Left colon (tissue), 2 donors: ENCODE data around the gene CRY2. TPM values are rescaled to one million over a fixed set of nuclear protein-coding genes. Genes with fewer than 3 reads are reported as not detected.
A peak's percentile ranks its signal among the peaks of the same experiment; 100 is the strongest.

ENCODE experiments used
- ATAC-seq: fragments of 200-7000 bp; cut with Tn5 transposase; one replicate; pipeline ENCODE4 v1.9.1; 2020; ENCODE audit warnings: mild to moderate bottlenecking, moderate library complexity
- DNase-seq, 2 donors: peaks; one replicate each; pipeline ENCODE4 v3.0.0-alpha.2; 2020
- intact Hi-C, 2 donors: fragments of 100-400 bp; cut with DNase I in 1 of 2; cut with micrococcal nuclease in 1 of 2; formaldehyde crosslinking; loops; one replicate each; pipeline versions ENCODE4 v1.11.2 to v1.14.0; 2022; cut with DNase I, micrococcal nuclease
- total RNA-seq, 2 donors: library from RNA; stranded (reverse); fragmentation: NEBNext Ultra II Directional; extraction: Animal tissue kit (Norgen Biotek cat#: 25700); gene quantifications; one replicate each; pipeline ENCODE4 v1.2.1, GENCODE V29; 2021
- donor health status: DM: no; HTN: no; CAD: no.
- donor health status: DM: yes; HTN: yes; CAD: no.

CRY2 gene
- total RNA-seq, 2 donors from 2014 or later: 25.6 to 31.3 TPM

DNA sequence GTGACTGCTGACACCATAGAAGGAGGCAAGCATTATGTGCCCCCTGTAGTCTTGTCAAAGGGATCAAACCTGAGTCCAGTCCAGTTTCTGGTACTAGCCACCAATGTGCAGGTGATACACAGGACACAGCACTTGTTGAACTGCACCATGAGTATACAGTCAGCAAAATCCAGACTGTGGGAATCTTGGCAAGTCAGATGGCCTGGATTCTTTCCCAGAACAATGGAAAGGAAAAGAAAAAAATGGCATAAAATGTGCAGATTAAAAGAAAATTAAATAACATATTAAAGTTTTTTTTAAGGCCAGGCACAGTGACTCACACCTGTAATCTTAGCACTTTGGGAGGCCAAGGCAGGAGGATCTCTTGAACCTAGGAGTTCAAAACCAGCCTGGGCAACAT is 16.8 kb downstream of the CRY2 start:
- no peak for DNase-seq
- intact Hi-C loops: no loop called here
- no peak for ATAC-seq

DNA sequence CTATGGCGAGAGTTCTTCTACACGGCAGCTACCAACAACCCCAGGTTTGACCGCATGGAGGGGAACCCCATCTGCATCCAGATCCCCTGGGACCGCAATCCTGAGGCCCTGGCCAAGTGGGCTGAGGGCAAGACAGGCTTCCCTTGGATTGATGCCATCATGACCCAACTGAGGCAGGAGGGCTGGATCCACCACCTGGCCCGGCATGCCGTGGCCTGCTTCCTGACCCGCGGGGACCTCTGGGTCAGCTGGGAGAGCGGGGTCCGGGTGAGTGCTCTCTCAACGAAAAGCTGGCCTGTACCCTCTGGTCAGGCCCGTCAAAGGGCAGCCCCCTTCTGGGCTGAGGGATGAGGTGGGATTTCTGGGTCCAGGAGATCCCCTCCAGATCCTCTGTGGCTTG is 22.3 kb downstream of the CRY2 start:
- ATAC-seq (no peak), DNase-seq (no peak)
- intact Hi-C loops: no loop called here

DNA sequence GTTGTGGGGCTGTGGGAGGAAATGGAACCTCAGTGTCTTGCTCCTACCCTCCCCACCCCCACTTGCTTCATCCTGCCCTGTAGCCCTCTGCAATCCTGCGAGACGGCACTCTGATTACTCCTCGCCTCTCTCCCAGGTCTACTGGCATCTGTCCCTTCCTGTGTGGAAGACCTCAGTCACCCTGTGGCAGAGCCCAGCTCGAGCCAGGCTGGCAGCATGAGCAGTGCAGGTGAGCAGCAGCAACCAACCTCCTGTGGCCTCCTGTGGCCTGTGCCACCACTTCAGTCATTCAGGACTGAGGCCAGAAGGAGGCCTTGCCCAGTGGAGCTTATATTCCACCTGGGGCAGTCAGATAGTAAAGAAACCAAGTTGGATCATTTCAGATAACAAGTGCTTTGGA is 23.4 kb downstream of the CRY2 start:
- DNase-seq (no peak), ATAC-seq (no peak)
- intact Hi-C loops: no loop called here

DNA sequence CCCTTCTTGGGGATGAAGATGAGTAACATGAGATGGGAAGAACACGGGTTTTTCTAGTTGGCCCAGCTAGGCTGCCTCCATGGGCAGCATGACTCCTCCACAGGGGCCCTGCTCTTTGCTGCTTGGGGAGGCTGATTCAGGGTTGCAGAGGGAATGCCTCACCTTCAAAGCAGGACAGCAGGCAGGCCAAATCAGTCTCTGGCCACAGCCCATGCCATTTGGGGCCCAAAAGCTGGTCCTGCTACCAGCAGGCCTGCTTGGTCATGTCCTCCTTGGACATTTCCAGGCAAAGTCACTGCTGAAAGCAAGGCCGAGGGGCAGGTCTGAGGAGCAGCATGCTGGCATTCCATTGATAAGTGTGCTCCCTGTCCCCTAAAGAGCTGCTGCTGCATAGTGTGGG is 24.4 kb downstream of the CRY2 start:
- DNase-seq: no peak
- intact Hi-C loops: no loop called here
- no peak for ATAC-seq

DNA sequence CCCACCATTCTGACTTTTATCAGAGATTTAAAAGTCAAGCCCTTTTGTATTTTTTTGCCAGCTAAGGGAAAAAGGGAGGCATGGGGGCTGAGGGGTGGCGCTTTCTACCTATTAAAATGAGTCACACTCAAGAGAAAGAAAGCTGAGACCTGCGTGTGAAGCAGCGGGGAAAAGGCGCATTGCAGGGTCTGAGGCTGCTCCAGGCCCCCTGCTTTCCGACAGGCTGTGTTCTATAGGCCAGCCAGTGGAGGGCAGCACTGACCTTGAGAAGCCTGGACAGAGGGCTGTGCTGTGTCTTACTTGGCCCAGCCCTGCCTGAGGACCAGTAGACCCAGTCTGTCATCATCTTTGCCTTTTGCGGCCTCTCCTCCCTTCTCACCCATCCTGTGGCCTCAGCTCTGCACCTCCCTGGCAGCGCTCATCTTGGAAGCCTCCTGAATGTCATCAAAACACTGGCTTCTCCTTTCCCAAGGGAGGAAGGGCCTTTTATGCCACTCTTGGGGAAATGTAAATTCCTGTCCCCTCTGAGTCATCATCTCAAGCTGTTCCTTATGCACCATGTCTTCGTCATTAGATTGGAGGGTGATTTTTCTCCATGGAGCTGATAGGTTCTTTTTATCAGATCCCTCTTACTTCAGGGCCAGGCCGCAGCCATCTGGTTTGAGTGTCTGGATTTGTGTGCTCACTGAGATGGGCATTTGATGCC is 25.5 kb downstream of the CRY2 start:
- DNase-seq: peak in 1 of 2 donors; percentile 27
- ATAC-seq: peak; percentile 81
- intact Hi-C loops: no loop called here

DNA sequence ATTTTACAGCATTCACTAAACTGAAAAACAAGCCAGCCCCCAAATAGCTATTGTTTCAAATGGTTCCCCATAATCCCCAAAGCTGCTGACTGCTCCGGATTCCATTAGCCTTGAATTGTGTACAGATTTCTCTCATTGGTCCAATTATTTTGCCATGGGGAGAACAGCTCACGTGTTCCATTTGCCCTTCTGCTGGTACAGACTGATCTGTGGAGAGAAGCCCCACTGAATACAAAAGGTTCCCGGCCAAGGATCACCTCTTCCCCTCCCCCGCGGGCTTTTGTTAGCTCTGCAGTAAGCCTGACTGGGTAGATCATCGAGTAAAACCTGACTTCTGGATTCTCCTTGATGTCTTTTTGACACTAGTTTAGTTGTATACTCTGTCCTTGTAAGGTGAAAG is 29.1 kb downstream of the CRY2 start:
- intact Hi-C loops: no loop called here
- no peak for DNase-seq
- no peak for ATAC-seq

DNA sequence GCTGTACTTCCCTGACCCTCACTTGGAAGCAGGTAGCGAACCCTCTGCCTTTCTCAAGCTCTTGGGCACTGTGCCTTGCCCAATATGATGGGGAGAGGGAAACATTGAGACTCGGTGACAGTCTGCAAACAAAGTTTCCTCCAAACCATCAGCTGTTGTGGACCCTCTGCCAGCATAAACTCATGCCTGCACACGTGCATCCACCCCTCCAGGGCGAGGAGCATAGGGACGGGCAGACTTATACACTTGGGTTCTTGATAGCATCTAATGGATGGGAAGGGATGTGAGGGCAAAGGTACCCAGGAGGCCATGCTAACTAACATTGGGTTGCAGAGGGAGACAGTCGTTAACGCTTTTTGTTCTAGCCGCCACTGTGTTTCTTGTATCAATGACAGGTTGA is 29.9 kb downstream of the CRY2 start:
- intact Hi-C loops: no loop called here
- DNase-seq: no peak
- no peak for ATAC-seq

DNA sequence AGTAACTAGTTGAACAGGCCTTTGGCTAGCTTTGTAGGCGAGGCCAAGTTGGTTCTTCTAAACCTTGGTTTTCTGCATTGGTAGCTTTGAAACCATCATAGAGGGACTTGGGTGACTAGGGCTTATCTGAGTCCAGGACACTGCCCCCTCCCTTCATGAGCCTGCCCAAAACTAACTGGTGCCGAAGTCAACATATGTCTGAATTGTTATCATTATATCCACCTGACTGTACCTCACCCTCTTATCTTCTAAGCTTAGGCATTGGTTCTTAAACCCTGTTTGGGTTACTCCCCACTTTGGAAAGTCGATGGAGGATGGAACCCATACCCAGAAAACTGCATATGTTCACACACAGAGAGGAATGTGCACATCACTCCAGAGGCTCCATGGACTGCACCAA is 30.6 kb downstream of the CRY2 start:
- intact Hi-C loops: no loop called here
- DNase-seq (no peak), ATAC-seq (no peak)

DNA sequence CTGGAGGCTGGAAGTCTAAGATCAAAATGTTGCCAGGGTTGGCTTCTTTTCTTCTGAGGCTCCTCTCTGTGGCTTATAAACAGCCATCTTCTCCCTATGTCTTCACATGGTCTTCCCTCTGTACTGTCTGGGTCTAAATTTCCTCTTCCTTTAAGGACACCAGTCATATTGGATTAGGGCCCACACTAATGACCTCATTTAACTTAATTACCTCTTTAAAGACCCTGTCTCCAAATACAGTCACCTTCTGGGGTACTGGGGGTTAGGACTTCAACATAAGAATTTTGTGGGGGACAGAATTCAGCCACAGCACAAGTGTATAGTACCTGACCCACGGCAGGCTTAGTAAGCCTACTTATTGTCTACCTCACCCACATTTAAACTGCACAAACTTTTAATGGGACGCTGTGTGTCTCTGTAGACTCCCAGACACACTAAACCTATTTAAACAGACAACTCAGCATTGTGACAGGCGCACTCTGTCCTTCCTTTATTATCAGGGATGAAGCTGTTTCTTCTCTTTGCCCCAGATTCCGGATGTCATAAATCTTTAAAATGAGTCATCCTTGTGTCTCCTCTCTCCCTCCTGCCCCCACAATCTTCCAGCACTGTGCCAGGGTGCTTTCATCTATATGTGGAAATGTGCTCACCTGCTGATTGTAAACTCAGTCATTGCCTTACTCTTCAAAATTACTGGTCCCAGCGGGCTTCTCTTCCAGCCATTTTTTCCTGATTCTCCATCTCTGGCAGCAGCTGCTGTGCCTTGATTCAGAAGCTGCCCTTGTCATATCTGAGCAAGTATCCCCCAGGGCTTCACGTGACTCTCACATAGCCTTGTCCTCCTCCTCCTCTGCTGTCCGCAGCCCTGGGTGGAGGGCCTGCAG is 32.8 kb downstream of the CRY2 start:
- intact Hi-C loops: no loop called here
- ATAC-seq (no peak), DNase-seq (no peak)

DNA sequence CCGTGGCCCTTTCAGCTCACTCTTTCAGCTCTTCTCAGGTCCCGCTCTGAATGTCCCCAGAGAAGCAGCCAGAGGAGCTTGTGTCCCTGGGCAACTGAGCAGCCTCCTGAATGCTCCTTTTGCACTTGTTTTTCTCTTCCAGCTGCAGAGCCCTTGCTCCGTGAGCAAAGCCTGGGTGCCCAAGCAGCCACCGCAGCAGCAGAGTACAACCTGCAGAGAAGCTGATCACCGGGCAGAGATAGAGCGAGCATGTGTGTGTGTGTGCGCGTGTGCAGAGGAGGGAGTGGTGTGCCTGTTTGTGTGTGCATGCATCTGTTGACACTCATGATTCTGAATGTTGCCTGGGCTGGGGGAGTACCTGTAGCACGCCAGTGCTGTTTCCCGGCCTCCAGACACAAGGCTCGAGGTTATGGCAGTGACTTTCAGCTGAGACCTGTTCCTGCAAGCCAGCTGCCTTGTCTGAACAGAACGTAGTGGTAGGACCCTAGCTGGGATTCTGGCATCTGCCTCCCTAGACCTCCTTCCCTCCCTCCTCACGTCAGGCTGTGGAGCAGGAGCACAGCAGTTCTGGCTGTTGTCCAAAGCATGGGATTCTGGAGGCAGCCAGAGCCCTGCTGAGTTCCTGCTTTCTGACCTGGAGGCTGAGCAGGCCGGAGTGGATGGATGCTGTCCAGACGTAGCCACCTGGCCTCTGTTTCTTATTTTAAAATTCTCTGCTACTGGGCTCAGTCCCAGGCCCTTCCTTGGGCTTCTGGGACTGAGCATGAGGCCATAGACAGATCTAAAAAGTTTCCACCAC is 33.7 kb downstream of the CRY2 start:
- intact Hi-C loops: no loop called here
- ATAC-seq: no peak
- DNase-seq: no peak

DNA sequence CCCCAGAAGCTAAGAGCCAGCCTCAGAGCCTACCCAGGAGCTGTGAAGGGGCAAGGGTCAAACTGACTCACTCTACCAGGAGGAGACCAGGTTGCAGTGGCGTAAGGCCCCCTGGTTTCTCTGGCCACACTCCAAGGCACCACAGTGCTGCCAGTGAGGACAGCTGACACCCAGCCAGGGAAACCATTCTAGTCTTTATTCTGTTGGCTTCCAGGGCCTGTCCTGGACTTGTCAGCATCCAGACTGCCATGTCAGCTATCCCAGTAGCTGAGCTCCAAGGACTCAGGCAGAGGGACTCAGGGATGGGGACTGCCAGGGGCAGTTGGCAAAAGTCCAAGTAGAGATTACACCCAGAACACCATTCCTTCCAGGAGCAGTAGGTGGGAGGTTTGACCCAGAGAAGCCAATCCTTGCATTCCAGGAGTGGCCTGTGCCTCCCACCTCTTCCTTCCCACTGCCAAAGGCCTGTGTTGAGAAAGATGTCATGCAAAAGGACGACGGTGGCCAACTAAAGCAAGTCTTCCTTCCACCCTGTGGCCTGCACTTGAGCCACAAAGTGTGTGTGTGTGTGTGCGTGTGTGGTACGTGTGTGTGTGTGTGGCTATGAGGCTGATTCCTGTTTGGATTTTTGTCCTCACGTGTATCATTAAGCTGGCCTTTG is 34.6 kb downstream of the CRY2 start:
- intact Hi-C loops: no loop called here
- no peak for ATAC-seq
- DNase-seq: no peak

DNA sequence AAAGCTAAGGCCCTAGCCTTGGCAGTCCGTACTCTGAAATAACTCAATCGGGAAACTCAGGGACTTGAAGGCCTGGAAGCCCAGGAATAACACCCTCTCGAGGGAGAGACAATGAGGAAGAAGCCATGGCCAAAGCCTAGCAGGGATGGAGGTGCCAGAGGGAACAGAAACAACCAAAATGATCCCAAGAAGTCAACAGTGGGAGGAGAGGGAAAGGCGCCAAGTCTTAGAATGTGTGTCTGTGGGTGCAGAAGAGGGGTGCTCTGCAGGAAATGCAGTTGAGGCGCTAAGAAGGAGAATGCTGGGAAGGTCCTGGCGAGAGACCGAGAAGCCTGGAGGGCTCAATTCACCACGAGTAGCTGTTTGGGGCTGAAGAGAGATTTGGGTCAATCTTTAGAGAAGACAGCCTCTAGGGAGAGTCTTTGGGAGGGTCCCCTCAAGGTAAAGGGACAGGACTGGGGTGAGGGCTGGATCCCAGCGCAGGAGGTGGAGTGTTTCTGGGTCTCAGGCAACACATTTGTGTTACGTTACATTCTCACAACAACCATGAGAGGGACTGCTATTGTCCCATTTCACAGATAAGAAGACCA is 37.4 kb downstream of the CRY2 start:
- no peak for ATAC-seq
- intact Hi-C loops: no loop called here
- DNase-seq: no peak

DNA sequence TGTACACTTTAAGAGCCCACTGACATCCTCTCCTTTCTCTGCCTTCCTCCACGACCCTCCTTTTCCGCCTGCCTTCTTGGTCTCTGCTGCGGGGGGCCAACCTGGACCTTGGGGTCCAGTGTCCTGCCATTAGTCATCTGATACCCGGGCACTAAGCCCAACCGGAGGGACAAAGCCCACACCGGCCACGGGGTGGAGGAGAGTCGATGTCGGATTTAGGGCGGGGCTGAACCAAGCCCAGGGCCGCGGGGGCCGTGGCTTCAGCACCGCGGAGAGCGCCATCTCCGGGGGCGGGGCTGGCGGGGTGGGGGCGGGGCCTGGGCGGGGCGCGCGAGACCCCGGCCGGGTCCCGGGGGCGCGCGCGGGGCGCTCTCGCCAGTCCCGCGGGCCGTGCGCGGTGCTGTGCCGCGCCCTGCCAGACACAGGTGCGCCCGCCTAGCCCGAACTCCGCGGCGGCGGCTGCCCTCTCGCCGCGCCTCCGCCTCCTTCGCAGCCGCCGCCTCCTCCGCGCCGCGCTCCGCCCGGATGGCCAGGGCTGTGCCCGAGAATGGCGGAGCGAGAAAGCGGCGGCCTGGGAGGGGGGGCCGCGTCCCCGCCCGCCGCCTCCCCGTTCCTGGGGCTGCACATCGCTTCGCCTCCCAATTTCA is 38.1 kb downstream of the CRY2 start, which contains the start of gene MAPK8IP1:
Gene MAPK8IP1, plus strand, starts transcription at position 378 of the 647 bp plus-strand sequence. Its CDS starts 170 bp downstream, at position 548.
- DNase-seq: peak in 1 of 2 donors; percentile 65
- ATAC-seq: peak; percentile 87
- intact Hi-C loops: no loop called here

DNA sequence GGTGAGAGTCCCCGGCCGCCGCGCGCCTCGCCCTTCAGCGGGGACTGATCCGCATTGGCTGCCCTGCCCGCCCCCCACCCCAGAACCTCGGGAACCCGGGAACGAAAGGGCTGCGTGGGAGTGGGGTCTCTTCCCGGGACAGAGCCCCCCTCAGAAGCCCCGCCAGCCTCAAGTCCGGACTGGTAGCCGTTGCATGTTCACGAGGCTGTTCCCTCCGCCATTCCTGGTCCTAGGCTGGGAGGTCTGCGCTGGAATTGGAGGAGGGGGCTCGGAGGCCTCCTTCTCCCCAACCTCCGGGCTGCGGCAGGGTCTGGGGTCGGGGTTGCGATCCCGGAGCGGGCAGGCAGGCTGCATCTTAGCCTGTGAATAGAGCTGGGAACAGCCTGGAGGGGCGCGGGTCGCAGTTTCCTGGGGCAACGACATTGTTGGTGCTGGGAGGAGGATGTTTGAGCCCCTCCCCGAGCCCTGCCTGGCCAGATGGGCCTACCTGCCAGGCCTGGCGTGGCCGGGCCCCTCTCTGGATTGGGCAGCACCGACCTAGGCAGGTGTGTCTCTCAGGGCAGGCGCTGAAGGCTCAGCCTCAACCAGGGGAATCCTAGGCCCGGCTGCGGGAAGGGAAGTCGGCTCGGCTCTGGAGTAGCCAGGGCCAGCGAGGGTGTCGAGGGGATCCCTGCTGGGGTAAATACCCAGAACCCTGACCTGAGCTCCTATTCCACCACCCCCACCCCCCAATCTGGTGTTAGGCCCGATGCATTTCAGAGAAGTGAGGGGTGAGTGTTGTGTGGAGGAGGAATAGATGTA is 38.8 kb downstream of the CRY2 start:
- intact Hi-C loops: no loop called here
- peak; percentile 2 for ATAC-seq
- DNase-seq: no peak

DNA sequence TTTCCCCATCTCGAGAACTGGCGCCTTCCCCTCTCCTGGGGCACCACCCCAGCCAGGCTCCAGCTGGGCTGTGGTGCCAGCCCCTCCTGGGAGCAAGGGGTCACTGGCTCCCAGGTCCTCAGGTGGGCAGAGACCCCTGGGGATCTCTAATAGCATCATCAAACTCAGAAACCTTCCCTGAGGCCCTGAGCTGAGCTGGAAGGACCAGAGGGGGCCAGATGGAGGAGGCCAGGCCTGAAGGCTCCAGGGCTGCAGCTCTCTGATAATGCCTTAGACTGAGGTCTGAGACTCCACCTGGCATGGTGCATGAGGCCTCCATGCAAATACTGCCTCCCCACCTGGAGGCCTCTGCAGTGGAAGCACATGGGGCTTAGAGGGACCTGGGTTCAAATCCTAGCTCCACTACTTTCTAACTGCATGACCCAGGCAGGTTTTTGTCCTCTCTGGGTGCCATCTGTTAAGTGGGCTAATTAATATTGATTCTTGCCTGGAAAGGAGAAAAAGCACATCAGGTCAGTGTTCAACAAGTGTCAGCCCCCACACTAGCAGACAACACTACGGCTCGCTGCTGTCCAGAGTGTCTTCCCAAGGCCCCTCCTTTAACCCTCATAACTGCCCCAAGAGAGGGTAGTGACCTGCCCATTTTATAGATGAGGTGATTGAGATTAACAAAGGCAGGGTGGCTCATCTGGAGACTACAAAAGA is 39.7 kb downstream of the CRY2 start:
- intact Hi-C loops: no loop called here
- DNase-seq: no peak
- no peak for ATAC-seq

DNA sequence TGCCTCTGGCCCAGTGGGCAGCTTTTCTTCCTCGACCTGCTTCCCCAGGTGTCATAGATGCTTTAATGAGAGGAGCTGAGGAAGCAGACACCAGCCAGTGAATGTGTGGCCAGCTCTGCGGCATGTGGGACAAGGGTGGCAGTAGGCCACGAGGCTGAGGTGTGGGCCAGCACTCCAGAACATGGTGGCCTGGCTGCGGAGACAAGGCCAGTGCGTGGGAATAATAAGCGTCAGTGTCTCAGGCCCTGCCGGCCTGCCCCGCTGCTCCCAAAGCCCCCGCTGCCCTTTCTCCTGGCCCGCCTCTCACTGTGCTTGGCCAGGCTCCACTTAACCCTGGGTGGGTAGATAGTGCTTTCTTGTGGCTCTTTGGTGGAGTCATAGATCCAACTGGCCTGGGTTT is 40.3 kb downstream of the CRY2 start:
- DNase-seq (no peak), ATAC-seq (no peak)
- intact Hi-C loops: no loop called here

DNA sequence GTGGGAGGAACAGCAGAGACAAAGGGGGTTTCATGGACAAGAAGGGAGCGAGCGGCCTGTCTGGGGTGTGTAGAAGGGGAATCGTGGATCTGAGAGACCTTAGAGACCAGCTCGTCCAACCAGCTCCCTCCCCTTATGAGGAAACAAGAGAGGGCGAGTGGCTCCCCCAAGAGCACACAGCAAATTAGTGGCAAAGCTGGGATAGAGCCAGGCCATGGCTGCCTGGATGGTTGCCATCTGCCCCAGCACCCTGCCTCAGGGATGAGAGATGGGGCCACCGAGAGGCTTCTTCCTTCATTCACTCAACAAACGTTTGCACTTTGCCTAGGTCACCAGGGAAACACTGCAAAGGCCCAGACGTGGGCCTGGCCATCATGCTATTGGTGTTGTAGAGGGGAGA is 42.3 kb downstream of the CRY2 start:
- intact Hi-C loops: no loop called here
- ATAC-seq: no peak

More for the DNA sequence above, 42.3 kb downstream of the CRY2 start:
- no peak for DNase-seq
